Keratinocyte (primary cell): ENCODE measurements around the gene ADGRF1. TPM values are rescaled to one million over a fixed set of nuclear protein-coding genes. Genes with fewer than 3 reads are reported as not detected.
A peak's percentile ranks its signal among the peaks of the same experiment; 100 is the strongest.

Experiments used
- DNase-seq: peaks from one replicate; pipeline ENCODE4 v3.0.0-alpha.2; 2011; ENCODE audit warnings: low read depth, missing footprints, low spot score
- FAIRE-seq: peaks from 2 replicates; lab custom pipeline; 2011; peaks lifted over from hg19 to GRCh38; lab: Jason Lieb, UNC
- H2AFZ ChIP-seq: 2 replicates; pipeline ENCODE4 v1.6.0; 2012; ENCODE audit warnings: low read length, control low read depth, inconsistent platforms; ENCODE audit not compliant: control insufficient read depth
- H3K27ac ChIP-seq: 2 replicates; pipeline ENCODE4 v1.5.1; 2011; ENCODE audit warnings: low read length; ENCODE audit not compliant: control insufficient read depth, insufficient read depth
- H3K27me3 ChIP-seq: 3 replicates; pipeline ENCODE4 v1.6.0; 2011; ENCODE audit warnings: low read length; ENCODE audit not compliant: control insufficient read depth, insufficient read depth; ENCODE audit errors: extremely low read depth
- H3K36me3 ChIP-seq, 2 experiments: 2 replicates in 1 of 2; 3 replicates in 1 of 2; pipeline ENCODE4 v1.5.1; 2011; ENCODE audit warnings: low read length in 2 of 2, mild to moderate bottlenecking in 1 of 2; ENCODE audit not compliant: control insufficient read depth in 2 of 2, insufficient read depth in 2 of 2; ENCODE audit errors: extremely low read depth in 1 of 2
- H3K4me1 ChIP-seq: 3 replicates; pipeline ENCODE4 v1.5.1; 2011; ENCODE audit warnings: low read length; ENCODE audit not compliant: control insufficient read depth, insufficient read depth; ENCODE audit errors: extremely low read depth
- H3K4me2 ChIP-seq: 3 replicates; pipeline ENCODE4 v1.6.0; 2011; ENCODE audit warnings: low read depth, low read length; ENCODE audit not compliant: control insufficient read depth, insufficient read depth; ENCODE audit errors: extremely low read depth
- H3K4me3 ChIP-seq, 3 experiments: fragments of 200-600 bp in 1 of 3; sonication (generic) in 1 of 3; 2 replicates in 2 of 3; 3 replicates in 1 of 3; pipeline ENCODE4 v1.5.1; 2011 to 2016; ENCODE audit warnings: low read length in 3 of 3, mild to moderate bottlenecking in 3 of 3, control low read depth in 2 of 3, inconsistent platforms in 1 of 3, low read depth in 1 of 3, mixed read lengths in 1 of 3, mixed run types in 1 of 3, moderate library complexity in 1 of 3; ENCODE audit not compliant: control insufficient read depth in 2 of 3, insufficient read depth in 2 of 3; ENCODE audit errors: extremely low read depth in 1 of 3
- H3K79me2 ChIP-seq: 2 replicates; pipeline ENCODE4 v1.6.0; 2012; ENCODE audit warnings: low read length; ENCODE audit not compliant: control insufficient read depth, insufficient read depth
- H3K9ac ChIP-seq: 3 replicates; pipeline ENCODE4 v1.6.0; 2011; ENCODE audit warnings: low read length; ENCODE audit not compliant: control insufficient read depth, insufficient read depth; ENCODE audit errors: extremely low read depth
- H3K9me1 ChIP-seq: 3 replicates; pipeline ENCODE4 v1.6.0; 2011; ENCODE audit warnings: low read length; ENCODE audit not compliant: control insufficient read depth, insufficient read depth; ENCODE audit errors: extremely low read depth
- H3K9me3 ChIP-seq: 2 replicates; pipeline ENCODE4 v1.5.1; 2012; ENCODE audit warnings: low read depth, low read length; ENCODE audit not compliant: control insufficient read depth
- H4K20me1 ChIP-seq: 3 replicates; pipeline ENCODE4 v1.6.0; 2011; ENCODE audit warnings: low read length; ENCODE audit not compliant: control insufficient read depth, insufficient read depth; ENCODE audit errors: extremely low read depth
- CTCF ChIP-seq, 3 experiments: IDR thresholded peaks in 1 of 3; conservative IDR thresholded peaks in 1 of 3; optimal IDR thresholded peaks in 1 of 3; 2 replicates in 2 of 3; 3 replicates in 1 of 3; pipeline versions ENCODE3 to v1.5.1; 2011; ENCODE audit warnings: low read length in 3 of 3, mild to moderate bottlenecking in 3 of 3, moderate library complexity in 2 of 3, control low read depth in 1 of 3, inconsistent platforms in 1 of 3; ENCODE audit not compliant: insufficient read depth in 2 of 3; ENCODE audit errors: extremely low read depth in 1 of 3
- EZH2 ChIP-seq: IDR thresholded peaks from one replicate; pipeline ENCODE4 v1.6.1; 2012; ENCODE audit warnings: inconsistent platforms, mild to moderate bottlenecking, low read length, moderate library complexity
- dilution Hi-C: fragments of 300-500 bp; cut with MboI; formaldehyde crosslinking; loops from one replicate; pipeline ENCODE4 v1.7.0; 2020; ENCODE audit warnings: low sequenced_read_pairs; ENCODE audit not compliant: extremely low pct_ligation_motif_present
- polyA plus RNA-seq, 5 experiments: library from polyadenylated mRNA; depleted of rRNA in 3 of 5; stranded (reverse) in 3 of 5; stranded (forward) in 1 of 5; unstranded in 1 of 5; fragments of >200 nt; gene quantifications; 1 replicate in 1 of 5; 2 replicates in 3 of 5; 3 replicates in 1 of 5; pipeline versions ENCODE4 v1.2.1 to v1.2.3, GENCODE V29; 2011 to 2012; ENCODE audit warnings: missing spikeins in 2 of 5, low read depth in 1 of 5, low replicate concordance in 1 of 5

ADGRF1 gene
- polyA plus RNA-seq, 1 donor (not counting 4 experiments of a cell fraction or from before 2014, with no cell fraction given): 43.9 TPM

DNA sequence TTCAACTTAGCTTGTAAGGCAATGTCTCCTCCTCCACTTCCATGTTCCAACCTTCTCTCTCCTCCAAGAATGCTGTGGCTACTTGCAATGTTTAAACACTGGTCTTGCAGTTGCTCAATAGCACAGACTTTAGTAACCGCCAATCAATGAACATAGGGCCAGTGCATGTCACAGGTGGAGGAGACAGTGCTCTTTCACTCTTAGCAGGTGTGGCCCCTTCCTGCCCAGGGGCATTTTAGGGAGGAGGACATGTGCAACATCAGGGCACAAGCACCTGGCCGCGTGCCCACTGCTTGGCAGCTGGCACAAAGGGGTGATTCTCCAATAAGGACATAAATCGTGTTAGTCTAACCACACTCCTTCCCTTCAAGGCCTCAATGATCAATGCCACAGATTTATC, 41.3 kb downstream of the ADGRF1 start:
- no peak overlapping the region for H3K27ac ChIP-seq
- no peaks in the 10 kb centered on the region for H3K36me3 ChIP-seq
- H3K9me1 ChIP-seq: no peaks in the 10 kb centered on the region
- no peaks in the 10 kb centered on the region for H3K79me2 ChIP-seq
- TF ChIP-seq EZH2 (no peak), CTCF (optimal IDR thresholded peaks at IDR 0.05 in 1 of 3, IDR thresholded peaks at IDR 0.05 in 1 of 3, conservative IDR thresholded peaks at IDR 0.05 in 1 of 3; ENCODE audit: extremely low read depth in 1 of 3, insufficient read depth in 2 of 3, low read length in 3 of 3) (no peak)
- FAIRE-seq: peak; percentile 23
- H3K27me3 ChIP-seq: no peaks in the 10 kb centered on the region
- no peak overlapping the region for H3K4me3 ChIP-seq
- dilution Hi-C loops: no loop called here
- H3K4me2 ChIP-seq: no peak overlapping the region
- DNase-seq: no peak
- no peak overlapping the region for H2AFZ ChIP-seq
- no peak overlapping the region for H3K9ac ChIP-seq
- no peaks in the 10 kb centered on the region for H4K20me1 ChIP-seq
- H3K4me1 ChIP-seq: peaks cover 16% of the 10 kb centered on the region
- no peaks in the 10 kb centered on the region for H3K9me3 ChIP-seq

DNA sequence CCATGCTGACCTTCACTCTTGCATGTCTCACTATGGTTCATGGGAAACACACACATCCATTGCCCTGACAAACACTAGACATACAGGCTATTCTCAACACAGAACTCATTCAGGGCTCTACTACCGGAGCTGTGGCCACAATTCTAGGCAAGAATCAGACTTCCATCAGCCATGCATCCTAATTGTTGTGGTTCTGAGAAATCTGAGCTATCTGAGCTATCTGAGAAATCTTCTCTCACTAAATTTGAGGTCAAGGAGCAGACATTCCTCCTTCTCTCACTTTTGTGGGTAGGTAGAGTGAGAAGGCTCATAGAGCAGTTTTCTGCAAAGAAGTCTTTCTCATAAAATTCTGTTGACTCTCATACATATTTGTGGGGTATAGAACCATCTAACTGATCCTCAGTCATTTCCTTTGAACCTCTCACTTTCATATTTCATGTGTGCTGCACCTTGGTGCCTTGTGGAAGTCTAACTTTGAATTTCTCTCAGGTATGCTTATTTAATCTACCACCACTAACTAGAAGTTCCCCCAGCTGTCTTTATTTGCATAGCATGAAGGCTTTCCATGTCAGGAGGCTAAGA, 43.6 kb downstream of the ADGRF1 start:
- FAIRE-seq (peak; percentile 77), DNase-seq (no peak)
- no peak overlapping the region for H3K4me2 ChIP-seq
- H3K4me3 ChIP-seq: no peak overlapping the region
- H3K27ac ChIP-seq: no peak overlapping the region
- H3K79me2 ChIP-seq: no peaks in the 10 kb centered on the region
- dilution Hi-C loops: no loop called here
- no peak overlapping the region for H2AFZ ChIP-seq
- no peaks in the 10 kb centered on the region for H3K27me3 ChIP-seq
- H3K9me1 ChIP-seq: no peaks in the 10 kb centered on the region
- TF ChIP-seq CTCF (optimal IDR thresholded peaks at IDR 0.05 in 1 of 3, IDR thresholded peaks at IDR 0.05 in 1 of 3, conservative IDR thresholded peaks at IDR 0.05 in 1 of 3; ENCODE audit: extremely low read depth in 1 of 3, insufficient read depth in 2 of 3, low read length in 3 of 3) (no peak), EZH2 (no peak)
- H4K20me1 ChIP-seq: no peaks in the 10 kb centered on the region
- no peaks in the 10 kb centered on the region for H3K36me3 ChIP-seq
- H3K9me3 ChIP-seq: no peaks in the 10 kb centered on the region
- H3K4me1 ChIP-seq: peaks cover 26% of the 10 kb centered on the region
- H3K9ac ChIP-seq: no peak overlapping the region
